Stimulated activated CD8-positive, alpha-beta memory T cell treated with anti-CD3 and anti-CD28 coated beads, Interleukin-4, amount 100 ng/mL, for 48 hours (primary cell): ENCODE results near the gene RUVBL1.

Experiments
- DNase-seq: peaks from one replicate; pipeline ENCODE4 v3.0.0-alpha.2; 2020

RUVBL1 gene

DNA sequence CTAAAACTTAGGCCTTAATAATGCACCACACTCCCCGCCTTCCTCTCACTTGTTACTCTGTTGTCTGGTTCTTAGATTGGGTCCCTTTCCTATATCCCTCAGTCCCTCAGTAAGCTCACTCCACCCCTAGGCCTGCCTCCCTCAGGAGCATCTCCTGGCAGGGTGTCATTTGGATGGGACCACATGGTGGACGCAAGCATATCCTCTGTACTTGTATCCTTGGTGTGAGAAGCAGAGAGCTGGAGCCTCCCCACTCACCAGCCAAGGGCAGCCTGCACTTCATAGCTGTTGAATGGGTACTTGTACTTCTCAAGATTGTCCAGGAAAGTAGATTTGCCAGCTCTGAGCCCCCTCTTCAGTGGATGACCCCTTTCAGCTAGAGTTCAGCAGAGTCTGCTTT, 59.7 kb downstream of the RUVBL1 start:
- DNase-seq, result no peak

DNA sequence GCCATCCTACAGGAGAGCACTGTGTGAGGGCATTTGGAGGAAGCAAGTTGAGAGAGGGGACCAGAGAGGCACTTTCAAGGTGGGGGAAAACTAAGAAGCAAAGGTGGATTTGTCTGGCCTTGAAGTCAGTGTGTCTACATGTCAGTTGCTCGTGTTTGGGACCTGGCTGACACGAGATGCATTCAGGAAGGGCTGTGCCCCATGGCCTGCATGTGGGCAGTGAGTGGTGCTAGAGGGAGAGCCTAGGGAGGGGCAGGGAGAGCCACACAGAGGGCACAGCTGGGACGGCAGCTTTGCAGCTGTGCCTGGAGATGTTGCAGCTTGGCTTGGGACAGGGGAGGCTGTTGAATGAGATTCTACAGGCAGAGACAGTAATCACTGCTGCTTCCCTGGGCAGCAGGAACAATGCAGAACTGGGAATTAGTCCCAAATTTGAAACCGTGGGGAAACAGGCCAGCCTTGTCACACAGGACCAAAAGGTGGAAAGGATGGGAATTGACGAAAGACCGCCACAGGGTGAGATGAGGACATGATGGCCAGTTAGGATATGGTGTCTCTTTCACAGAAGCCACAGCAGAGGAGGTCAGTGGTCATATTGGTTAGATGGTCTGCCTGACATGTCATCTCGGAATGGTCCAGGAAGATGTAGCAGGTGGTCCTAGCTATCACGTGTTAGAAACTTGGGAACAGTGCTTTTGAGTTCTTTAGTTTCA, 61.4 kb downstream of the RUVBL1 start:
- no peak for DNase-seq

DNA sequence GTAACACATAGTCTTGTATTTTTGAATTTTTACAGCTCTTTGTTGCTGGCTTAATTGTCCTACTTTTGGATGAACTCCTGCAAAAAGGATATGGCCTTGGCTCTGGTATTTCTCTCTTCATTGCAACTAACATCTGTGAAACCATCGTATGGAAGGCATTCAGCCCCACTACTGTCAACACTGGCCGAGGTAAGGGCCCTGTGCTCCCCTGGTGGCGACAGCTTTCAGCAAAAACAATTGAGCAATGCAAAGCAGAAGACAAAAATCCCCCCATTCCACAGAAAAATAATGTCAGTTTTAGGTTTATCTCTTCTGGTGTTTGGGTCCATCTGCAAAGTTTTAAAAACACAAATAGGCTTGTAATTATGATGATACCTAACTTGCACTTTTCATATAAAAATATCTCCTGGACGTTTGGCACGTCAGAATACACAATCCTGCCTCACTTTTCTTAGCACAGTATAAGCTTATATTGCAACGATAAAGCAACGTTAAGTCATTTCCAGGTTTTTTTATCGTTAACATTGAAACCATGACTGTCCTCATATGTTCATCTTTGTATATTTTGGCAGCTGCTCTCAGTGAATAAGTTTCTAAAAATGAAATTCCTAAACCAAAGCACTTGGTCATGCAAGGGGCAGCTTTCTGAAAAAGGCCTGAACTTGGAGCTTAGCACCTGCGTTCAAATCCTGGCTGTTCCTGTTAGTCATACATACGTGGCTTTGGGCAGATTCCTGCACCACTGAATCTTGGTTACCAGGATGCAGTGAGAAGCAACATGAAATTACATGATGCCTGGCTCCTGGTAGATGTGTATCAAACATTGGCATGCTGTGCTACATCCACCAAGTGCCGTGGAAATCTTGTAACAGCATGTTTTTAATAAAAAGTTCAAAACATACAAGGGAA, 62.9 kb downstream of the RUVBL1 start:
- no peak for DNase-seq

GRCh38 chr3:128056258-128056657, 67.4 kb downstream of the RUVBL1 start:
- no peak for DNase-seq

DNA sequence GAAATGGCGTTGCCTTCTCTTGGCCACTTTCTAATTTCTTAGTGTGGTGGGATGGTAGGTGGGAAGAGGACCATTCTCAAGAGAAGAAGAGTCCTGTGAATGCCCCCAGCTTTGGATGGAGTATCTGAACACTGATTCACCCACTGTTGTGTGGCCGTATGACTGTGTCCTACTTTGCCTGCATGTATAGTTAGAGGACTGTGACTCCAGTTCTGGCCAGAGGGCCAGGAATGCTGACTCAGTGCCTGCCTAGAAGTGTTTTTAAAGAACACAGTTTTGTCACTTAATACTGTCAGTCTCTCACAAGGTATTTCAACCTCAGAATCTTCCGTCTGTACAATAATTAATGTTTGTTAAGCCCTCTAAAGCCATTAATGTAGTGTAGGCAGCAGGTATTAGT, 69.2 kb downstream of the RUVBL1 start:
- no peak for DNase-seq

DNA sequence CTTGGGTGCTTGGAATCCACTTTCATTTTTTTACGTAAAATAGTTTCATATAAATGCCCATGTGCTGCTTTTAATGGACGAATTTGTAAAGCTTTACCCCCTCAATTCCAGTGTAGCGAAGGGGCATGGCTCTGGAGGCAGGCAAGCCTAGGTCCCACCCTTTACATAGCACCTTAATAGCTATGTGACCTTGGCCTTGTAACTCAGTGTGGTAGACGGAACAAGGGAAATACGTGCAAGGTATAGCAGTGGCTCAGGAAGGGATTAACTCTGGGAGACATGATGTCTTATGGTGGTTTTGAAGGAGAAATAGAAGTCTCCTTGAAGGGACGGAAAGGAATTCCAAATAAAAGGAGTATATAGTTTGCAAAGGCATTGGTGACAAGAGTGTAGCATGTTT, 70.0 kb downstream of the RUVBL1 start:
- no peak for DNase-seq

GRCh38 chr3:128052595-128053351, 70.8 kb downstream of the RUVBL1 start:
- DNase-seq, result no peak

DNA sequence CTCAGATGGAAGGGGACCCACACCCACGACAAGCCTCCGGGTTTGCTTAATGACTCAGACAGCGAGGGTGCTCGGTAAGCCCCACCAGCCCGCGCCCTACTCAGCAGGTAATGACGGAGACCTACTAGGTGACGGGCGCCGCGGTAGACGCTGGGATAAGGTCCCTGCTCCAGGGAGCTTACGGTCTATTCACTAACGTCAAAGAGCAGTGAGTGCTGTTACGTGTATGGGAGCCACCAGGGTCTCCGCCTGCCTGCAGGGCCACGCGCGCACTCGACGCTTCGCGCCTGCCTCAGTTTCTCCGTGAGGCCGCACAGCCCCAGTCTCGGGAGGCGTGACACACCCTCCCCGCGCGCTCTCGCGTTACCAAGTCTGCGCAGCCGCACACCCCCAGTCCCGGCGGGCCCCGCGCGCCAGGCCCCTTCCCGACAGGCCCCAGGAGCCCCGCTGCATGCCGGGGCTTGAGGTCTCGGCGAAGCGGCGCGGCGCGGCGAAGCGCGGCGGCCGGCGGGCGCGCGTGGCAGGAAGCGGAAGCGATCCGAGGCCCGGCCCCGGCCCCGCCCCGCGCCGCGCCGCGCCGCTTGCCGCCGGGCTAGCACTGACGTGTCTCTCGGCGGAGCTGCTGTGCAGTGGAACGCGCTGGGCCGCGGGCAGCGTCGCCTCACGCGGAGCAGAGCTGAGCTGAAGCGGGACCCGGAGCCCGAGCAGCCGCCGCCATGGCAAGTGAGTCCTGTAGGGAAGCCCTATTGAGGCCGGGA, 71.6 kb downstream of the RUVBL1 start, which contains the start of gene SEC61A1:
Gene SEC61A1, plus strand, starts transcription at position 601 of the 758 bp plus-strand sequence. Its CDS starts 116 bp downstream, at position 717.
- DNase-seq, result peak; percentile 96

DNA sequence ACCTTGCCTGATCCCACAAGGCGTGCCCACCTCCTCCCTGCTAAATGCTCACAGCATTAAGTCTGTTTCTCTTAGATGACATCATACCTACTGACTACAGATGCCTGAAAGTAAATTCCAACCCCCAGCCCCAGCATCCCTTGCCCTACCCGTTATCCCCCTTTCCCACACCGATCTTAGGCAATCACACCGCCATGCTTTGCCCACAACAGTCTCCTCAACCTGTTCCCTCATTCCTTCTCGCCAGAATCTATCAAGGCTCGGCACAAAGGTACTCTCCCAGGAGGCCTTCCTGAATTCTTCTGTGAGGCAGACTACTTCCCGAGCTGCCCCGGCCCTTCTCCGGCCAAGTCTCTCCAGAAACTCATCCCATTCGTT, 72.2 kb downstream of the RUVBL1 start:
- DNase-seq, result no peak

DNA sequence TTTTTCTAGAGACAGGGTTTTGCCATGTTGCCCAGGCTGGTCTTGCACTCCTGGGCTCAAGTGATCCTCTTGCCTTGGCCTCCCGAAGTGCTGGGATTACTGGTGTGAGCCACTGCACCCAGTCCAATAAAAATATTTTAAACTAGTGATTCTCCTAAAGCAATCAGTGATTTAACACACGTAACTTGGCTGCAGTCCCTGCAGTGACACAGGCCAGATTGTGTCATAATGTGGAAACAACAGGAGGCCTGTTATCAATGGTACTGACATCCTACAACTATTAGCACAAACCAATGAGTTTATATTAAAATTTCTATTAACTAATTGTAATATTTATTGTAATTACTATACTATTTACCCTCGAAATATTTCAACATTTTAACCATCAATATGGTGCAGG, 73.0 kb downstream of the RUVBL1 start:
- DNase-seq, result no peak

GRCh38 chr3:128041344-128041743, 82.3 kb downstream of the RUVBL1 start:
- DNase-seq, result no peak

GRCh38 chr3:128040660-128041059, 83.0 kb downstream of the RUVBL1 start:
- no peak for DNase-seq

- no peak for DNase-seq
These were observed 83.6 kb downstream of the RUVBL1 start for GRCh38 chr3:128040041-128040440.

GRCh38 chr3:128036119-128036518, 87.5 kb downstream of the RUVBL1 start:
- DNase-seq, result no peak

- DNase-seq, result no peak
These were observed 90.5 kb downstream of the RUVBL1 start for GRCh38 chr3:128033102-128033501.
